ENCODE results near the gene SH3BGR. TPM values are rescaled to one million over a fixed set of nuclear protein-coding genes. Genes with fewer than 3 reads are reported as not detected.
"Not testable (repeated sequence)": the region's sequence is repeated elsewhere in the genome, so short reads cannot be mapped to it uniquely, and the experiment has no call there.

SH3BGR gene
- total RNA-seq, 1 donor from 2014 or later, result 9.9 TPM

DNA sequence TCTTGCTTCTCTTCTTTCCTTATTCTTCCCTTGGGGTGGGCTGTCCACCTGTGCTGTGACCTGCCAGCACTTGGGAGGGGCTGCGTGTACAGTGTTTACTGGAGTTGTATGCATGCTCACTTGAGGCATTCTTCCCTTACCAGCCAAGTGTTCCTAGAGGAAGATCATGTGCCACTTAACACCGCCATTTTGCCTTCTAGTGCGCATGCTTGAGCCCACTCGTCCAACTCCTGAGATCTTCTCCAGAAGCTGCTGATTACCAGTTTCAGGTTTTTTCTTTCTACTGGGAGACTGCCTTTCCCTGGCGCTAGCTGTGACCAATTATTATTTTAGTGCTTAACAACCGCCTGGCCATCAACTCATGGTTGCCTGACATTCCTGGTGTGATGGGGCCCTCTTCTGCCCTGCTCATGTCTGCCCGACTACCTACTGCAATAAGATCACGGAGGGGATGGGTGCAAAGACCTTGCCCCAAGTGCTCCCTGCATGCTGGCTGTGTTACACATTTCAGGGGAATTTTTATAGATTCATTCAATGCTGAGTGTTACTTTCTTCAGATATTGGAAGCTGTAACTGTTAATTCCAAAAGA is 86.8 kb downstream of the SH3BGR start:
- DNase-seq (ENCODE audit: low read depth) (no peak), FAIRE-seq (no peak)
- peaks cover 6% of the 10 kb centered on the region for H3K9me3 Mint-ChIP-seq (ENCODE audit: unreplicated experiment)
- no peak overlapping the region for H3K27ac ChIP-seq (ENCODE audit: low read depth, low read length)
- H3K9ac ChIP-seq (ENCODE audit: low read length), result no peak overlapping the region
- H3K36me3 ChIP-seq (ENCODE audit: insufficient read depth, low read length), result no peaks in the 10 kb centered on the region
- no peak overlapping the region for H3K4me3 Mint-ChIP-seq (ENCODE audit: unreplicated experiment)
- peaks cover 3% of the 10 kb centered on the region for H3K36me3 Mint-ChIP-seq (ENCODE audit: low read depth, unreplicated experiment)
- H3K27me3 Mint-ChIP-seq (ENCODE audit: low read depth, unreplicated experiment), result no peaks in the 10 kb centered on the region
- no peak overlapping the region for H3K4me3 ChIP-seq (ENCODE audit: insufficient read depth, low read depth, low read length)
- no peak overlapping the region for H3K27ac Mint-ChIP-seq (ENCODE audit: unreplicated experiment)
- H3K4me2 ChIP-seq (ENCODE audit: low read length), result no peak overlapping the region
- no peaks in the 10 kb centered on the region for H3K4me1 ChIP-seq (ENCODE audit: insufficient read depth, low read length)
- no peak overlapping the region for H2AFZ ChIP-seq (ENCODE audit: low read depth, low read length)
- H4K20me1 ChIP-seq (ENCODE audit: insufficient read depth, low read length), result no peaks in the 10 kb centered on the region
- peaks cover 3% of the 10 kb centered on the region for H3K4me1 Mint-ChIP-seq (ENCODE audit: low read depth, unreplicated experiment)
- TF ChIP-seq EZH2 (IDR thresholded peaks at IDR 0.05; ENCODE audit: insufficient read depth, low read length), result no peak
- TF ChIP-seq, protein P1, sequence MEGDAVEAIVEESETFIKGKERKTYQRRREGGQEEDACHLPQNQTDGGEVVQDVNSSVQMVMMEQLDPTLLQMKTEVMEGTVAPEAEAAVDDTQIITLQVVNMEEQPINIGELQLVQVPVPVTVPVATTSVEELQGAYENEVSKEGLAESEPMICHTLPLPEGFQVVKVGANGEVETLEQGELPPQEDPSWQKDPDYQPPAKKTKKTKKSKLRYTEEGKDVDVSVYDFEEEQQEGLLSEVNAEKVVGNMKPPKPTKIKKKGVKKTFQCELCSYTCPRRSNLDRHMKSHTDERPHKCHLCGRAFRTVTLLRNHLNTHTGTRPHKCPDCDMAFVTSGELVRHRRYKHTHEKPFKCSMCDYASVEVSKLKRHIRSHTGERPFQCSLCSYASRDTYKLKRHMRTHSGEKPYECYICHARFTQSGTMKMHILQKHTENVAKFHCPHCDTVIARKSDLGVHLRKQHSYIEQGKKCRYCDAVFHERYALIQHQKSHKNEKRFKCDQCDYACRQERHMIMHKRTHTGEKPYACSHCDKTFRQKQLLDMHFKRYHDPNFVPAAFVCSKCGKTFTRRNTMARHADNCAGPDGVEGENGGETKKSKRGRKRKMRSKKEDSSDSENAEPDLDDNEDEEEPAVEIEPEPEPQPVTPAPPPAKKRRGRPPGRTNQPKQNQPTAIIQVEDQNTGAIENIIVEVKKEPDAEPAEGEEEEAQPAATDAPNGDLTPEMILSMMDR (IDR thresholded peaks at IDR 0.05; ENCODE audit: insufficient read depth, low read depth, low read length), result no peak
- H3K9me3 ChIP-seq (ENCODE audit: insufficient read depth, low read depth, low read length), result no peaks in the 10 kb centered on the region
- H3K27me3 ChIP-seq (ENCODE audit: insufficient read depth, low read length), result no peaks in the 10 kb centered on the region
- H3K79me2 ChIP-seq (ENCODE audit: insufficient read depth, low read length), result no peaks in the 10 kb centered on the region

DNA sequence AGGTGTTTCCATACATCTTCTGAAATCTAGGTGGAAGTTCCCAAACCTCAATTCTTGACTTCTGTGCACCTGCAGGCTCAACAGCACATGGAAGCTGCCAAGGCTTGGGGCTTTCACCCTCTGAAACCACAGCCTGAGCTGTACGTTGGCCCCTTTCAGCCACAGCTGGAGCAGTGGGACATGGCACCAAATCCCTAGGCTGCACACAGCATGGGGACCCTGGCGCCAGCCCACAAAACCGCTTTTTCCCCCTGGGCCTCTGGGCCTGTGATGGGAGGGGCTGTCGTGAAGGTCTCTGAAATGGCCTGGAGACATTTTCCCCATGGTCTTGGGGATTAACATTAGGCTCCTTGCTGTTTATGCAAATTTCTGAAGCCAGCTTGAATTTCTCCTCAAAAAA is 88.6 kb downstream of the SH3BGR start:
- not testable (repeated sequence) for H4K20me1 ChIP-seq (ENCODE audit: insufficient read depth, low read length); H3K9me3 Mint-ChIP-seq (ENCODE audit: unreplicated experiment); H2AFZ ChIP-seq (ENCODE audit: low read depth, low read length); H3K79me2 ChIP-seq (ENCODE audit: insufficient read depth, low read length); H3K4me3 Mint-ChIP-seq (ENCODE audit: unreplicated experiment); H3K4me2 ChIP-seq (ENCODE audit: low read length); H3K9me3 ChIP-seq (ENCODE audit: insufficient read depth, low read depth, low read length); H3K9ac ChIP-seq (ENCODE audit: low read length); FAIRE-seq; H3K27me3 Mint-ChIP-seq (ENCODE audit: low read depth, unreplicated experiment); DNase-seq (ENCODE audit: low read depth); H3K4me3 ChIP-seq (ENCODE audit: insufficient read depth, low read depth, low read length); H3K27ac Mint-ChIP-seq (ENCODE audit: unreplicated experiment); H3K4me1 ChIP-seq (ENCODE audit: insufficient read depth, low read length); H3K4me1 Mint-ChIP-seq (ENCODE audit: low read depth, unreplicated experiment); H3K36me3 ChIP-seq (ENCODE audit: insufficient read depth, low read length); H3K36me3 Mint-ChIP-seq (ENCODE audit: low read depth, unreplicated experiment); H3K27me3 ChIP-seq (ENCODE audit: insufficient read depth, low read length); H3K27ac ChIP-seq (ENCODE audit: low read depth, low read length)

DNA sequence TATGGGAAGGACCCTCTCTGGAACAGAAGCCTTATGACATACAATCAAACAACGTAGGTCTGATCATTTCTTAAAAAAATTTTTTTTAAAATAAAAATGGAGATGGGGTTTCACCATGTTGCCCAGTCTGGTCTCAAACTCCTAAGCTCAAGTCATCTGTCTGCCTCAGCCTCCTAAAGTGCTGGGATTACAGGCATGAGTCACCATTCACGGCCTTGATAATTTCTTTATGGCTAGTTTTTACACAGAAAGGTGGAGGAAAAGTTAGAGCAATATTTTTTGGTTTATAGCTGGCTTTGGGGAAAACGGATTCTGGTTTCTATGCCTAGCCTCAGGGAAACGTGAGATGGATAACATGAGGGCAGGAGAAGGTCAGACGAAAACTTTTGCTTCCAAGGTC is 91.0 kb downstream of the SH3BGR start:
- no peak overlapping the region for H3K27ac Mint-ChIP-seq (ENCODE audit: unreplicated experiment)
- Histone ChIP-seq H3K4me1 (ENCODE audit: insufficient read depth, low read length) (no peaks in the 10 kb centered on the region), H3K4me2 (ENCODE audit: low read length) (no peak overlapping the region), H3K79me2 (ENCODE audit: insufficient read depth, low read length) (no peaks in the 10 kb centered on the region), H3K27me3 (ENCODE audit: insufficient read depth, low read length) (no peaks in the 10 kb centered on the region), H3K36me3 (ENCODE audit: insufficient read depth, low read length) (no peaks in the 10 kb centered on the region), H3K9me3 (ENCODE audit: insufficient read depth, low read depth, low read length) (no peaks in the 10 kb centered on the region), H2AFZ (ENCODE audit: low read depth, low read length) (no peak overlapping the region), H3K27ac (ENCODE audit: low read depth, low read length) (no peak overlapping the region), H4K20me1 (ENCODE audit: insufficient read depth, low read length) (no peaks in the 10 kb centered on the region), H3K4me3 (ENCODE audit: insufficient read depth, low read depth, low read length) (no peak overlapping the region), H3K9ac (ENCODE audit: low read length) (no peak overlapping the region)
- H3K4me3 Mint-ChIP-seq (ENCODE audit: unreplicated experiment), result no peak overlapping the region
- TF ChIP-seq, protein P1 (IDR thresholded peaks at IDR 0.05; ENCODE audit: insufficient read depth, low read depth, low read length), result no peak
- TF ChIP-seq EZH2 (IDR thresholded peaks at IDR 0.05; ENCODE audit: insufficient read depth, low read length), result no peak
- FAIRE-seq (no peak), DNase-seq (ENCODE audit: low read depth) (no peak)
- no peaks in the 10 kb centered on the region for H3K4me1 Mint-ChIP-seq (ENCODE audit: low read depth, unreplicated experiment)
- H3K36me3 Mint-ChIP-seq (ENCODE audit: low read depth, unreplicated experiment), result peaks cover 3% of the 10 kb centered on the region
- H3K9me3 Mint-ChIP-seq (ENCODE audit: unreplicated experiment), result peaks cover 2% of the 10 kb centered on the region
- H3K27me3 Mint-ChIP-seq (ENCODE audit: low read depth, unreplicated experiment), result no peaks in the 10 kb centered on the region
